Stimulated activated CD4-positive, alpha-beta T cell treated with anti-CD3 and anti-CD28 coated beads, Interleukin-4, amount 100 ng/mL, for 4 hours (primary cell): ENCODE data around the gene USP7.
A peak's percentile ranks its signal among the peaks of the same experiment; 100 is the strongest.
"Not testable (repeated sequence)": the region's sequence is repeated elsewhere in the genome, so short reads cannot be mapped to it uniquely, and the experiment has no call there.

Experiments
- DNase-seq, 2 experiments: peaks; one replicate each; pipeline ENCODE4 v3.0.0-alpha.2; 2020

USP7 gene

DNA sequence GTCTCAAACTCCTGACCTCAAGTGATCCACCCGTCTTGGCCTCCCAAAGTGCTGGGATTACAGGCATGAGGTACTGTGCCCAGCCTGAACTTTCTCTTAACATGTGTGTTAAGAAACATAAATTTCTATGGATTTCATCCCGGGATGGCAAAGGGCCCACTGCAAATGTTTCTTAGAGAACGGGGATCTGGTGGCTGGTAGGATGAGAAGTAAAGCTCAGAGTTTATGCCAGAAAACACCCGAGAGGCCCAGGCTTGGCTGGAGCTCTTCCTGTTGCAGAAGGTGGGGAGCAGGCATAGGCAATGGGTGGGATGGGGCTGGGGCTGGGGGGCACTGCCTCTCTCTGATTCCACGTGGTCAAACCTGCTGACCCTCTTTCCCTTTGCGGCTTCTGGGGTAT is 89.3 kb downstream of the USP7 start:
- no peak for DNase-seq

GRCh38 chr16:8873866-8874195 is 89.9 kb downstream of the USP7 start:
- not testable (repeated sequence) for DNase-seq

DNA sequence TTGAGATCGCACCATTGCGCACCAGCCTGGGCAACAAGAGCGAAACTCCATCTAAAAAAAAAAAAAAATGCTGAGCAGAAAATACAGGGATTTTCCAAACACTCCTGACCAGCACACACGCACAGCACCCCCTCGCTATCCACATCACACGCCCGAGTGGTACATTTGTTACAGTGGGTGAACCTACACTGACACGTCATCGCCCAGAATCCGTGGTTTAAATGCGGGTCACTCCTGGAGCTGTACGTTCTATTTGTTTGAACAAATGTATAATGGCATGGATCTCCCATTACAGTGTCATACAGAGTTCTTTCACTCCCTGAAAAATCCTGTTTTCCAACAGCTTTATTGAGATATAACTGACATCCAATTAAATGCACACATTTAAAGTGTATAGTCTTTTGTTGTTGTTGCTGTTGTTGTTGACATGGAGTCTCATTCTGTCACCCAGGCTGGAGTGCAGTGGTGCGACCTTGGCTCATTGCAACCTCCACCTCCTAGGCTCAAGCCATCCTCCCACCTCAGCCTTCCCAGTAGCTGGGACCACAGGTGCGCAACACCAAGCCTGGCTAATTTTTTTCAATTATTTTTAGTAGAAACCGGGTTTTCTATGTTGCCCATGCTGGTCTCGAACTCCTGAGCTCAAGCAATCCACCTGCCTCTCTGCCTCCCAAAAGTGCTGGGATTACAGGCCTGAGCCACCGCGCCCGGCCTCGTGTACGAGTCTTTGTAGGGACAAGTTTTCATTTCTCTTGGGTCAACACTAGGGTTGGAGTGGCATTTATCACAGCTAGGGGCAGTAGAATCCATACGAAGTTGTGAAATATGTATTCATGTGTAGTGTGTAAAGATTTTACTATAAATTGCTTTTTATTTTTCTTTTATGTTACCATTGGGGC is 90.5 kb downstream of the USP7 start:
- DNase-seq: no peak

DNA sequence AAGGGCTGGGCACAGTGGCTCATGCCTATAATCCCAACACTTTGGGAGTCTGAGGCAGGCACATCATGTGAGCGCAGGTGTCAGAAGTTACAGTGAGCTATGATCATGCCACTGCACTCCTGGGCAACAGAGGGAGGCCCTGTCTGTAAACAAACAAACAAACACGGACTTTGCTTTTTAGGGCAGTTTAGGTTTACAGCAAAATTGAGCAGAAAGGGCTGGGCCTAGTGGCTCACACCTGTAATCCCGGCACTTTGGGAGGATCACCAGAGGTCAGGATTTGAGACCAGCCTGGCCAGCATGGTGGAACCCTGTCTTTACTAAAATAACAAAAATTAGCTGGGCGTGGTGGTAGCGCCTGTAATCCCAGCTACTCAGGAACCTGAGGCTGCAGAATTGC is 91.6 kb downstream of the USP7 start:
- DNase-seq: no peak

DNA sequence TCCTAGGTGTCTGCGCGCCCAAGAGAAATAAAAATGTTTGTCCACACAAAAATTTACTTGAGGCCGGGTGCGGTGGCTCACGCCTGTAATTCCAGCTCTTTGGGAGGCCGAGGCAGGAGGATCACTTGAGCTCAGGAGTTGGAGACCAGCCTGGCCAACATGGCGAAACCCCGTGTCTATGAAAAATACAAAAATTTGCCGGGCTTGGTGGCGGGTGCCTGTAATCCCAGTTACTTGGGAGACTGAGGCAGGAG is 93.8 kb downstream of the USP7 start:
- not testable (repeated sequence) for DNase-seq

GRCh38 chr16:8869212-8869987 is 94.3 kb downstream of the USP7 start:
- DNase-seq: no peak

GRCh38 chr16:8868416-8869211 is 95.1 kb downstream of the USP7 start, which contains the start of gene CARHSP1:
TSS of gene CARHSP1 (minus strand) at chr16:8869006. CDS start at chr16:8859328, 9,678 bp downstream.
- peak; percentile 65 to 71 for DNase-seq

GRCh38 chr16:8867932-8868415 is 95.7 kb downstream of the USP7 start:
- DNase-seq: peak in 1 of 2 experiments; percentile 34

GRCh38 chr16:8867216-8867931 is 96.3 kb downstream of the USP7 start:
- no peak for DNase-seq

DNA sequence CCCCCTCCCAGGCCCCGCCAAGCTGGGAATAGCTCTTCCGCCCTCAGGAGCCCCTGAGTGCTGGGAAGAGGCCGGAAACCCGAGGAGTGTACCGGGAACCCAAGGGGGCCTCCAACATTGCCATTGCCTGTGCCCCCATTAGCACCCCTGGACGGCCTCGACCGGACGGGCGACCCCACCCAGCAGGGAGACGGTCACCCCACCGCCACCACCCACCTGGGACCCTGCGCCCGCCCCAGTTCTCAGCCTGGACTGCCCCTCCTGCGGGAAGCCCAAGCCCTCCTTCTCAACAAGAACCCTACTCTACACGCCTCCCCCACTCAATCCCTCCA is 96.9 kb downstream of the USP7 start:
- no peak for DNase-seq

- DNase-seq: no peak
These were observed 97.4 kb downstream of the USP7 start for GRCh38 chr16:8866118-8866883.

- no peak for DNase-seq
These were observed 98.4 kb downstream of the USP7 start for GRCh38 chr16:8865145-8865882.

- DNase-seq: no peak
These were observed 99.1 kb downstream of the USP7 start for GRCh38 chr16:8864480-8865110.

DNA sequence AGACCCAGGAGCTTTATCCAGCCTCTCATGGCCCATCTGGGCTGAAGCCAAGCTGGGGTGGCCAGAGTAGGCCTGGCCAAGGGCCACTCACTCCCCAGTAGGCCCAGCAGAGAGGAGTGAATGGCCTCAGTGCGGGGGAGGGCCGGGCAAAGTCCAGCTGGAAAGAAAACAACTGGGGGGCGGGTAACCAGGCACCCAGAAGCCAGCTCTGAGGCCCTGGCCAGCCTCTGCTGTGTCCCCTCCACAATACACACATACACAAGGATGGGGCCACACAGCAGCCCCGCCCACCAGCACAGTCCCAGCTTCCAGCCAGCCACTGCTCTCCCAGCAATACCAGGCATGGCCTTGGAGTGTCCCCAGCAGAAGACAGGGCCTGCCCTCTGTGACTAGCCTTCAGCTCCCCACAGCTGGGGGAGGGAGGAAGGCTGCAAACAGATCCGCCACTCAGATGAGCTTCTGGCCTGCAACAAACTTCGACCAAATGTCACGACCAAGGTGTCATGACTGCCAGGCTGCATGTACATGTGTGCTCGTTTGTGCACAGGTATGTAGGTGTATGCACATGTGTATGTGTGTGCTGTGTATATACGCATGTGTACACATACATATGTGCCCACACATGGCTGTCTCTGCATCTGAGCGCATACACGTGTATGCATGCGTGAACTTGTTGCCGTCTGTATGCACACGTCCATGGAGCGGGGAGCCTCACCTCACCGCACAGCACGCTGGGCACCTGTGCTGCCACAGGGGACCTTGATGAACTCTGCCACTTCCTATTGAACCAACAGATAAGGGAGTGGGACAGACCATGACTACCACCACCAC is 99.9 kb downstream of the USP7 start:
- no peak for DNase-seq

DNA sequence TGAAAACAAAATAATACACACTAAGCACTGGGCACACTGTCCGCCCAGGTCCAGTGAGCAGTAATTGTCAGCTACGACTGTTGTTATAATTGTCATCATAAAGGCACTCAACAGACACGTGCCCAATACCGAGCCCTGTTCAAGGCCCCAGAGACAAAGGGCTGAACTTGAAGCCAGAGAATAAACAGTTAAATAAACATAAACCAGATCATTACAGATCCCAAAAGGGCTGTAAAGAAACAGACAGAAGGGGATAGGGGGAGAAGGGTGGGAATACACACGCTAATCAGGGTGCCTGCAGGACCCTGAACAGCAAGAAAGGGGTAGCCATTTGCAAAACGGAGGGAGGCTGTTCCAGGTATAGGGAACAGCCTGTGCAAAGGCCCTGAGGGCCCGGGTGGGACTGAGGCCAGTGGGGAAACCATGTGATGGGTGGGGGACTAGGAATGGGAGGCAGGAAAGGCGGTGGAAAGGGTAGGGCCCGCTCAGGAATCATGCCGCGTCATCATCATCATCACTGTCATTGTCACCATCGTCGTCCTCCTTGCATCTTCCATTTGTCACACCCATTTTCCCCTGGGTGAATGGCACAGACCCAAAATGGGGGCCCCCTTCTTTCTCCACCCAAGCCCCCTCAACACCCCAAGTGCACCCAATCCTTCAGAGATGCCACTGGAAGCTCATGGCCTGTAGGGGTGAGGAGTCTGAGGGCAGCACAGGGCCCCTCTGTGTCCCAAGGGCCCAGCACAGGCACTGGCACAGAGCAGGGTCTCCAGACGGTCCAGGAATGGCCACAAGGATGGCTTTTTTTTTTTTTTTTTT is 101.2 kb downstream of the USP7 start:
- no peak for DNase-seq

GRCh38 chr16:8861563-8862308 is 102.0 kb downstream of the USP7 start:
- no peak for DNase-seq

GRCh38 chr16:8859913-8860881 is 103.5 kb downstream of the USP7 start:
- DNase-seq: no peak
